Liver (tissue), 9 donors: ENCODE data around the gene MYADML2. TPM values are rescaled to one million over a fixed set of nuclear protein-coding genes. Genes with fewer than 3 reads are reported as not detected.

Experiments used
- DNase-seq: peaks from one replicate; pipeline ENCODE4 v3.0.0-alpha.2; 2017; ENCODE audit warnings: low spot score
- H3K27ac ChIP-seq, 2 donors: one replicate each; pipeline ENCODE4 v1.7.0; 2013; ENCODE audit warnings: inconsistent platforms in 2 of 2, low read length in 2 of 2, control low read depth in 1 of 2, low read depth in 1 of 2, mild to moderate bottlenecking in 1 of 2
- H3K27me3 ChIP-seq, 4 donors: one replicate each; pipeline versions ENCODE4 v1.6.1 to v1.7.0; 2013; ENCODE audit warnings: low read length in 3 of 4, inconsistent platforms in 1 of 4, mild to moderate bottlenecking in 1 of 4, moderate library complexity in 1 of 4; ENCODE audit not compliant: control insufficient read depth in 4 of 4, insufficient read depth in 4 of 4
- H3K36me3 ChIP-seq, 4 donors: one replicate each; pipeline versions ENCODE4 v1.6.1 to v1.7.0; 2013; ENCODE audit warnings: low read length in 3 of 4, mild to moderate bottlenecking in 3 of 4, low read depth in 1 of 4, moderate library complexity in 1 of 4; ENCODE audit not compliant: control insufficient read depth in 4 of 4, insufficient read depth in 3 of 4
- H3K4me1 ChIP-seq, 4 donors: one replicate each; pipeline versions ENCODE4 v1.6.1 to v1.7.0; 2013; ENCODE audit warnings: low read length in 3 of 4, mild to moderate bottlenecking in 3 of 4, moderate library complexity in 1 of 4; ENCODE audit not compliant: control insufficient read depth in 4 of 4, insufficient read depth in 4 of 4
- H3K4me3 ChIP-seq, 3 donors: one replicate each; pipeline versions ENCODE4 v1.6.1 to v1.7.0; 2013; ENCODE audit warnings: low read length in 3 of 3, control low read depth in 1 of 3, low read depth in 1 of 3, mild to moderate bottlenecking in 1 of 3
- H3K9ac ChIP-seq, 2 donors: one replicate each; pipeline ENCODE4 v1.7.0; 2013; ENCODE audit warnings: low read length in 2 of 2, mild to moderate bottlenecking in 2 of 2, moderate library complexity in 2 of 2, control low read depth in 1 of 2, low read depth in 1 of 2
- H3K9me3 ChIP-seq, 4 donors: one replicate each; pipeline versions ENCODE4 v1.6.1 to v1.7.0; 2013; ENCODE audit warnings: low read length in 3 of 4; ENCODE audit not compliant: control insufficient read depth in 4 of 4
- ATF3 ChIP-seq: IDR thresholded peaks from 2 replicates; pipeline ENCODE4 v1.6.1; 2016; ENCODE audit warnings: antibody characterized with exemption
- CTCF ChIP-seq: fragments of 150-350 bp; IDR thresholded peaks from 2 replicates; pipeline ENCODE4 v1.5.1; 2017; ENCODE audit warnings: improper control_type of control experiment, low read depth, low read length; ENCODE audit not compliant: missing input control
- EGR1 ChIP-seq, 2 donors: IDR thresholded peaks; 2 replicates each; pipeline ENCODE4 v1.6.1; 2016 to 2018; ENCODE audit warnings: antibody characterized with exemption in 2 of 2, low read depth in 2 of 2
- FOXA1 ChIP-seq: IDR thresholded peaks from 2 replicates; pipeline ENCODE4 v1.6.1; 2016; ENCODE audit warnings: antibody characterized with exemption
- FOXA2 ChIP-seq: IDR thresholded peaks from 2 replicates; pipeline ENCODE4 v1.6.1; 2016; ENCODE audit warnings: antibody characterized with exemption
- GABPA ChIP-seq, 2 donors: IDR thresholded peaks in 1 of 2; conservative IDR thresholded peaks in 1 of 2; 2 replicates each; pipeline ENCODE4 v1.6.1; 2016; ENCODE audit warnings: antibody characterized with exemption in 2 of 2, mild to moderate bottlenecking in 1 of 2, moderate library complexity in 1 of 2
- HNF4A ChIP-seq, 2 donors: conservative IDR thresholded peaks; 2 replicates each; pipeline ENCODE4 v1.6.1; 2016; ENCODE audit warnings: antibody characterized with exemption in 2 of 2, mild to moderate bottlenecking in 2 of 2
- HNF4G ChIP-seq: IDR thresholded peaks from 2 replicates; pipeline ENCODE4 v1.6.1; 2016; ENCODE audit warnings: antibody characterized with exemption
- JUND ChIP-seq, 2 donors: IDR thresholded peaks; 2 replicates each; pipeline ENCODE4 v1.6.1; 2016; ENCODE audit warnings: antibody characterized with exemption in 2 of 2
- MAX ChIP-seq: IDR thresholded peaks from 2 replicates; pipeline ENCODE4 v1.6.1; 2016; ENCODE audit warnings: antibody characterized with exemption
- NR2F2 ChIP-seq: IDR thresholded peaks from 2 replicates; pipeline ENCODE4 v1.6.1; 2016; ENCODE audit warnings: antibody characterized with exemption
- RAD21 ChIP-seq, 2 donors: IDR thresholded peaks; 2 replicates each; pipeline ENCODE4 v1.6.1; 2016; ENCODE audit warnings: antibody characterized with exemption in 2 of 2, mild to moderate bottlenecking in 2 of 2
- REST ChIP-seq: IDR thresholded peaks from 2 replicates; pipeline ENCODE4 v1.6.1; 2016; ENCODE audit warnings: antibody characterized with exemption, mild to moderate bottlenecking
- RXRA ChIP-seq, 2 donors: IDR thresholded peaks; 2 replicates each; pipeline ENCODE4 v1.6.1; 2017 to 2018; ENCODE audit warnings: antibody characterized with exemption in 2 of 2, mild to moderate bottlenecking in 1 of 2
- SP1 ChIP-seq: IDR thresholded peaks from 2 replicates; pipeline ENCODE4 v1.6.1; 2018; ENCODE audit warnings: antibody characterized with exemption, mild to moderate bottlenecking
- TAF1 ChIP-seq: conservative IDR thresholded peaks from 2 replicates; pipeline ENCODE4 v1.6.1; 2016; ENCODE audit warnings: antibody characterized with exemption, mild to moderate bottlenecking
- YY1 ChIP-seq: IDR thresholded peaks from 2 replicates; pipeline ENCODE4 v1.6.1; 2016; ENCODE audit warnings: antibody characterized with exemption, mild to moderate bottlenecking
- ZBTB33 ChIP-seq: IDR thresholded peaks from 2 replicates; pipeline ENCODE4 v1.6.1; 2016; ENCODE audit warnings: antibody characterized with exemption
- WGBS: extraction: QIAGEN DNeasy Blood & Tissue Kit; methylation state at CpG from one replicate; pipeline ENCODE4 v1.1.7; 2013; 5-methylcytosine and 5-hydroxymethylcytosine counted together
- polyA plus RNA-seq, 2 donors: library from polyadenylated mRNA; stranded (reverse) in 1 of 2; unstranded in 1 of 2; fragments of 200-250 nt in 1 of 2; fragments of >200 nt in 1 of 2; fragmentation: Nextera tagmentation in 1 of 2; extraction: Ambion mirVana in 1 of 2; gene quantifications; one replicate each; pipeline versions ENCODE4 v1.2.1 to v1.2.3, GENCODE V29; 2013 to 2015
- total RNA-seq, 2 donors: library from RNA; depleted of rRNA; stranded (reverse); fragments of >200 nt; gene quantifications; one replicate each; pipeline ENCODE4 v1.2.3, GENCODE V29; 2014
- donor health status: healthy.
- donor health status: healthy.
- donor health status: healthy.
- donor health status: healthy.
- donor health status: healthy.

The MYADML2 gene
- total and polyA plus RNA-seq, 4 donors: not detected

GRCh38 chr17:81932333-81932983 lies 14.6 kb downstream of the MYADML2 start:
- TF ChIP-seq RAD21 (IDR thresholded peaks at IDR 0.05) (no peak), YY1 (no peak), RXRA (IDR thresholded peaks at IDR 0.05) (no peak), NR2F2 (no peak), TAF1 (no peak), FOXA2 (no peak), SP1 (no peak), MAX (no peak), ZBTB33 (no peak), EGR1 (IDR thresholded peaks at IDR 0.05; ENCODE audit: low read depth in 2 of 2) (no peak), CTCF (no peak), JUND (IDR thresholded peaks at IDR 0.05) (no peak), HNF4G (no peak)
- Histone ChIP-seq H3K27ac (no peak overlapping the region), H3K4me1 (peaks cover 8 to 30% (median 18%) of the 10 kb centered on the region in 4 donors), H3K9ac (no peak overlapping the region), H3K4me3 (no peak overlapping the region), H3K27me3 (no peaks in the 10 kb centered on the region), H3K36me3 (no peaks in the 10 kb centered on the region), H3K9me3 (no peaks in the 10 kb centered on the region)
- no peak for DNase-seq
- 82% methylated on average over 9 of the region's 9 CpGs for WGBS

GRCh38 chr17:81931557-81932332 lies 15.3 kb downstream of the MYADML2 start:
- Histone ChIP-seq H3K4me1 (peaks cover 5 to 28% (median 14%) of the 10 kb centered on the region in 4 donors), H3K27me3 (no peaks in the 10 kb centered on the region), H3K36me3 (no peaks in the 10 kb centered on the region), H3K9ac (no peak overlapping the region), H3K4me3 (no peak overlapping the region), H3K27ac (no peak overlapping the region), H3K9me3 (no peaks in the 10 kb centered on the region)
- no peak for TF ChIP-seq REST
- TF ChIP-seq YY1: no peak
- no peak for TF ChIP-seq FOXA2
- TF ChIP-seq FOXA1: no peak
- no peak for TF ChIP-seq JUND (IDR thresholded peaks at IDR 0.05)
- no peak for TF ChIP-seq HNF4G
- TF ChIP-seq ATF3: no peak
- TF ChIP-seq GABPA (IDR thresholded peaks at IDR 0.05 in 1 of 2, conservative IDR thresholded peaks at IDR 0.05 in 1 of 2): no peak
- no peak for TF ChIP-seq RAD21 (IDR thresholded peaks at IDR 0.05)
- TF ChIP-seq TAF1: no peak
- no peak for TF ChIP-seq HNF4A (conservative IDR thresholded peaks at IDR 0.05)
- no peak for TF ChIP-seq ZBTB33
- no peak for TF ChIP-seq SP1
- WGBS: 62% methylated on average over 15 of the region's 15 CpGs
- DNase-seq: no peak
